CD4-positive, alpha-beta T cell treated with Interleukin-15 for 1 hour (primary cell): ENCODE measurements around the gene QPRT.
A peak's percentile ranks its signal among the peaks of the same experiment; 100 is the strongest.
"Not testable (repeated sequence)": the region's sequence is repeated elsewhere in the genome, so short reads cannot be mapped to it uniquely, and the experiment has no call there.

Source experiments
- DNase-seq: peaks from one replicate; pipeline ENCODE4 v3.0.0-alpha.2; 2020

The QPRT gene

GRCh38 chr16:29720703-29721102 lies 41.7 kb downstream of the QPRT start:
- no peak for DNase-seq

- DNase-seq: peak; percentile 66
These were observed 42.3 kb downstream of the QPRT start for GRCh38 chr16:29721167-29721879.

GRCh38 chr16:29726845-29727377 lies 47.9 kb downstream of the QPRT start:
- no peak for DNase-seq

GRCh38 chr16:29727452-29727851 lies 48.5 kb downstream of the QPRT start:
- no peak for DNase-seq

DNA sequence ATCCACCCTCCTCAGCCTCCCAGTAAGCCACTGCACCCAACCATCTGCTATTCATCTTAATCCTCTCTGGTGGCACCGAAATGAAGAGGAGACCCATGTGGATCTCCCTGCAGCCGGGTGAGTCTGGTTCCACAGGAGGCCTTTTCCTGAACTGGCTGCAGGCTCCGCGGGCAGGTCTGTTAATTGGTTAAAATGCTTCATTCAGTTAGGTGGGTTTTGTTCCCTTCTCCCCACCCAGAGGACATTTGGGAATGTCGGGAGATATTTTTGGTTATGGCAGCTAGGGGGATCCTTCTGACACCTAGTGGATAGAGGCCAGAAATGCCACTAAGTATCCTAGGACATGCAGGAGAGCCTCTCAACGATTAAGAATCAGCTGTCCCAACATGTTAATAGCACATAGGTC lies 50.1 kb downstream of the QPRT start:
- DNase-seq: no peak

- DNase-seq: no peak
These were observed 51.7 kb downstream of the QPRT start for GRCh38 chr16:29730649-29731048.

DNA sequence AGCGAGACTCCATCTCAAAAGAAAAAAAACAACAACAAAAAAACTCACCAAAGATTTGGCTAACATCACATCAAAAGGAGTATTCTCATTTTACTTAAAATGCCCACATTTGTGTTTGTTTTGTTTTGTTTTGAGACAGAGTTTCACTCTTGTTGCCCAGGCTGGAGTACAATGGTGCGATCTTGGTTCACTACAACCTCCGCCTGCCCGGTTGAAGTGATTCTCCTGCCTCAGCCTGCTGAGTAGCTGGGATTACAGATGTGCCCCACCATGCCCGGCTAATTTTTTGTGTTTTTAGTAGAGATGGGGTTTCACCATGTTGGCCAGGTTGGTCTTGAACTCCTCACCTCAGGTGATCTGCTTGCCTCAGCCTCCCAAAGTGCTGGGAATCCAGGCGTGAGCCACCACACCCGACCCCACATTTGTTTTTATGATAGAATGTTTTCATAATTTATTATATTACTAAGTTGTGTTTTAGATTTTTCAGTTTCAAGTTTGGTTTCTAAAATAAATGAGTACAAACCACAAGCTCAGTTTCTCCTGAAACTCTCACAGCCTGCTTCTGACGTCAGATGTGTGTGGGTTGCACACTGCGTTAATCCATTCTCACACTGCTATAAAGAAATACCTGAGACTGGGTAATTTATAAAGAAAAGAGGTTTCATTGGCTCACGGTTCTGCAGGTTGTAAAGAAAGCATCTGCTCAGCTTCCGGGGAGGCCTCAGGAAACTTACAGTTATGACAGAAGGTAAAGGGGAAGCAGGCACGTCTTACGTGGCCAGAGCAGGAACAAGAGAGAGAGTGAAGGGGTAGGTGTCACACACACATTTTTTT lies 53.0 kb downstream of the QPRT start:
- peak; percentile 34 for DNase-seq

DNA sequence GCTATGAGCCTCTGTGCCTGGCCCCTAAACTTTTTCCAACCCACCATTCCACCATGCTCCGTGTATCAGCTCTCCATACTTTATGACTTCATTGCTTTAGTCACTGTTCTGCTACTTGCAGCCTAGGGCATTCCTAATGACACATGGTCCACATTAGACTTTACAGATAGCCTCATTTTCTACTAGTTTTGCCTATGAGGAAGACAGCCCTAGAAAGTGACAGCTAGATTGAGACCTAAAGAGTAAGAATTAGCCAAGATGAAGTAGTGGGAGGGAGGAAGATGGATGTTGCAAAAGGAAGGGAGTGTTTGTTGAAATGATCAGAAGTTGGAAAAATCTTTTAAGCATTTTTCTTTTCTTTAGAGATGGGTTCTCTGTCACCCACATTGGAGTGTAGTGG lies 55.8 kb downstream of the QPRT start:
- no peak for DNase-seq

GRCh38 chr16:29736112-29736511 lies 57.1 kb downstream of the QPRT start:
- DNase-seq: no peak

DNA sequence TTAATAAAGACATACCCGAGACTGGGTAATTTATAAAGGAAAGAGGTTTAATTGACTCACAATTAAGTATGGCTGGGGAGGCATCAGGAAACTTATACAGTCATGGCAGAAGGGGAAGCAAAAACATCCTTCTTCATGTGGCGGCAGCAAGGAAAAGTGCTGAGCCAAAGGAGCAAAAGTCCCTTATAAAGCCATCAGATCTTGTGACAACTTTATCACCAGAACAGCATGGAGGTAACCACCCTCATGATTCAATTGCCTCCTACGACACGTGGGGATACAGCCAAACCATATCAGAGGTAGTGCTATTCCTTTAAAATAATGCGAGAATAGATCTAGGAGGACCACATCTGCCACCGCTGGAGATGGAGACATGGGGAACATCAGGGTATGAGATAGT lies 57.8 kb downstream of the QPRT start:
- DNase-seq: peak; percentile 36

DNA sequence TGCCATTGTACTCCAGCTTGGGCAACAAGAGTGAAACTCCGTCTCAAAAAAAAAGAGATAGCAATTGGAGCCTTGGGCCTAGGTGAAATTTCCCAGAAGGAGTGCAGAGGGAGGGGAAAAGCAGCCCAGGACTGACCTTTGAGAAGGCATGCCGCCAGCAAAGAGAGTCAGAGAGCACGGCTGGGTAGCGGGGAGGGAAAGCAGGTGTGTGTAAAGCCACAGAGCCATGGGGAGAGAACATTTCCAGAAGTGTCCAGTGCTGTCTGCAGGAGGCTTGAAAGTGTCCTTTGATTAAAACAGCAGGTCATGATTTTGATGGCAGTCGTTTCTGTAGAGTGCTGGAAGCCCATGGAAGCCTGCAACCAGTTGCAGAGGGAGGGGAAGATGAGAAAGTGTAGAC lies 58.7 kb downstream of the QPRT start:
- DNase-seq: no peak

DNA sequence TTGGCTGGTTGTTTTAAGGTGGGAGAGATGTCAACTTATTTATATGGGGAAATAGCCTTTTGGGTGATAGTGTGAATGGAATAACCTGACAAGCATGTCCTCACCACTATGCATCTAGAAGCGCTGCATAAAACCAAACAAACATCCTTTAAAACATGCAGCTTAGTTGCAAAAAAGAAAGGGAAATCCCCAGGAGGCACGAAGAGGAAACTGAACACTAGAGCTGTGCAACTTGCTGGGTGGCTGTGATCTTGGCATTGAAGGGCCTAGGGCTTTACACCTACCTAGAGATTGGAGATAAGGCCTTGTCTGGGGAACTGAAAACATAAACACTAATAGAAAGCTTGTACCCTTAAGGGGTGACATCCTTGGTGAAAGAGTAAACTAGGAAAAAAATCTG lies 59.5 kb downstream of the QPRT start:
- peak; percentile 76 for DNase-seq

DNA sequence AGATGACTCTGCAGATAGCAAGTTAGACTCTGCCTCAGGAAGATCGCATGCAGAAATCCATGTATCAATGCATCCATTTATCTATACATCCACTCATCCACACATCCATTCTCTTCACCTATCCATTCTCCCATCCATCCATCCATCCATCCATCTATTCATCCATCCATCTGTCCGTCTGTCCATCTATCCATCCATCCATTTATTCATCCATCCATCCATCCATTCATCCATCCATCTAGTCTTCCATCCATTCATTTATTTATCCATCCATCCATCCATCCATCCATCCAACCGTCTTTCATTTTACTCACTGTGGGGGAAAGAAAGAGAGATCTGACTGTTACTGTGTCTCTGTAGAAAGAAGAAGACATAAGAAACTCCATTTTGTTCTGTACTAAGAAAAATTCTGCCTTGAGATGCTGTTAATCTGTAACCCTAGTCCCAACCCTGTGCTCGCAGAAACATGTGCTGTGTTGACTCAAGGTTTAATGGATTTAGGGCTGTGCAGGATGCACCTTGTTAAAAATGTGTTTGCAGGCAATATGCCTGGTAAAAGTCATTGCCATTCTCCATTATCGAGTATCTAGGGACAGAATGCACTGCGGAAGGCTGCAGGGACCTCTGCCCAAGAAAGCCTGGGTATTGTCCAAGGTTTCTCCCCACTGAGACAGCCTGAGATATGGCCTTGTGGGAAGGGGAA lies 61.1 kb downstream of the QPRT start:
- DNase-seq: not testable (repeated sequence)

- DNase-seq: not testable (repeated sequence)
These were observed 61.6 kb downstream of the QPRT start for GRCh38 chr16:29740630-29741015.

DNA sequence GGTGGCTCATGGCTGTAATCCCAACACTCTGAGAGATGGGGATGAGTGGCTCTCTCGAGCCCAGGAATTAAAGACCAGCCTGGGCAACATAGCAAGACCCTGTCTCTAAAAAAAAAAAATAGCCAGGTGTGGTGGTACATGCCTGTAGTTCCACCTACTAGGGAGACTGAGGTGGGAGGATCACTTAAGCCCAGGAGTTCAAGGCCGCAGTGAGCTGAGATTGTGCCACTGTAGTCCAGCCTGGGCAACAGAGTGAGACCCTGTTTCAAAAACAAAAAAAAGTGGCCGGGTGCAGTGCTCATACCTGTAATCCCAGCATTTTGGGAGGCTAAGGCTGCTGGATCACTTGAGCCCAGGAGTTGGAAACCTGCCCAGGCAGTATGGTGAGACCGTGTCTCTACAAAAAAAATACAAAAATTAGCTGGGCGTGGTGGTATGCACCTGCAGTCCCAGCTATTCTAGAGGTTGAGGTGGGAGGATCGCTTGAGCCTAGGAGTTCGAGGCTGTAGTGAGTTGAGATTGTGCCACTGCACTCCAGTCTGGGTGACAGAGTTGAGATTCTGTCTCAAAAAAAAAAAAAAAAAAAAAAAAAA lies 63.8 kb downstream of the QPRT start:
- DNase-seq: no peak

GRCh38 chr16:29743475-29743826 lies 64.5 kb downstream of the QPRT start:
- DNase-seq: no peak

GRCh38 chr16:29743827-29744531 lies 65.0 kb downstream of the QPRT start:
- DNase-seq: peak; percentile 69

DNA sequence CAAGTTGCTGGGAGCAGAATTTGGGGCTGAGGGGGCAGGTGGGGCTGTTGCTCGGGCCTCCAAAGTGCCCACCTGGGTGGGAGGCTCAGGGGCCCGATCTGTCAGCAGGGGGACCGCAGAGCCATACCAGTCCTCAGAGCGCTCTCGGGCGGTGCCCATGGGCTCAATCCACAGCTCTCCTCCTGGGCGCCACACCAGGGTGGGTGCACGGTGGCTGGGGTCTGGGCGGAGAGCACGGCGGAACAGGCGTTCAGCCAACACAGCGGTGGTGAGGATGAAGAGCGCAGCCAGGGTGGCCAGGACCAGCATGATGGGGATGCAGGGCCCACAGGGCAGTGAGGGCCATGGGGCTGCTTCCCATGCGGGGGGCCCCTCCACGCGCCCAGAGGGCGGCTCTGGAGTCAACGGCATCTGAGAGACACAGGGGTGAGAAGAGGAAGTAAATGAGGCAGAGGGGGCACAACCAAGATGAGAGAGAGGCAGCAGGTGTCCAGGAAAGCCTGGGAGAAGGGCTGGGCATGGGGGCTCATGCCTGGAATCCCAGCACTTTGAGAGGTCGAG lies 65.6 kb downstream of the QPRT start:
- peak; percentile 32 for DNase-seq

- peak; percentile 76 for DNase-seq
These were observed 66.3 kb downstream of the QPRT start for GRCh38 chr16:29745121-29745852.

DNA sequence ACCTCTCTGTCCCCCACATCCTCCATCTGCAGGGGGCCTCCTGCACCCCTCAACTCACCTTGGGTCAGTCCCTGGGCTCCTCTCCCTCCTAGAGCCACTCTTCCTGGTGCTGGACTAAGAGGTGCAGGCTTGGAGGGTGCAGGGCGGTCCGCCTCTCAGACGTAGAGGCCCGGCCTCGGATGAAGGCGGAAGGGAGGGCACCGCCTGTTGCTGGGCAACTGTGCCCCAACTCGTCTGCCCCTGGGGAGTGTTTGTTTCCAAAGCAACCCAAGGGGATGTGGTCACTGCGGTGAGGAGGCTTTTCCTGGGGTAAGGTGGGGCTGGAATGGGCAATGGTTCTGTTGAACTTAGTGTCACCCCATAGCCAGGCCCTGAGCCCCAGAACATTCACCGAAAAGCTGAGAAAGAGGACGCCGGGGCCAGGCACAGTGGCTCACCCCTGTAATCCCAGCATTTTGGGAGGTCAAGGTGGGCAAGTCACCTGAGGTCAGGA lies 66.9 kb downstream of the QPRT start, which contains the start of gene C16orf54:
C16orf54 (minus strand) TSS at position 138 of the 493 bp plus-strand sequence. CDS start 1,039 bp downstream, outside the sequence.
- DNase-seq: peak; percentile 98

DNA sequence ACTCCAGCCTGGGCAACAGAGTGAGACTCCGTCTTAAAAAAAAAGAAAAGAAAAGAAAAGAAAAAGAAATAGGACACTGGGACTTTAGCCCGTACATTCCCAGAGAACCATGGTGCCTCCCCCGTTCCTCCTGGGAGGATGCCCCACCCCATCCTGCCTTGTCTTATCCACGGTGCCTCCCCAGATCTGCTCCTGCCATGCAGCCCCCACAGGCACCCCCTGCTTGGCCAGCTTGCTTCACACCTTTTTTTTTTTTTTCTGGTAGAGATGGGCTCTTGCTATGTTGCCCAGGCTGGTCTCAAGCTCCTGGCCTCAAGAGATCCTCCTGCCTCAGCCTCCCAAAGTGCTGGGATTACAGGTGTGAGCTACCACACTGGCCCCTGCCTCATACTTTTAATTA lies 67.5 kb downstream of the QPRT start:
- peak; percentile 37 for DNase-seq
